SU-DHL-6 (cell line): Measurements from ENCODE around the gene TMEM225.

Experiments used
- H2AFZ ChIP-seq: fragments of 200-600 bp; sonication (generic); 2 replicates; pipeline ENCODE4 v1.6.1; 2014; ENCODE audit warnings: low read depth, mild to moderate bottlenecking, moderate library complexity, mixed read lengths, antibody characterized with exemption, low read length; ENCODE audit not compliant: severe bottlenecking
- H3F3A ChIP-seq: fragments of 200-600 bp; shearing (Covaris generic); 2 replicates; pipeline ENCODE4 v1.6.0; 2016; ENCODE audit warnings: antibody characterized with exemption, mild to moderate bottlenecking; ENCODE audit not compliant: insufficient read depth
- H3K27ac ChIP-seq: fragments of 200-600 bp; sonication (generic); 2 replicates; pipeline ENCODE4 v1.5.1; 2016; ENCODE audit warnings: low read depth, mild to moderate bottlenecking, low read length, moderate library complexity, mixed read lengths
- H3K27me3 ChIP-seq: fragments of 200-600 bp; sonication (generic), shearing (Covaris generic); 2 replicates; pipeline ENCODE4 v1.6.0; 2014; ENCODE audit warnings: mild to moderate bottlenecking, low read length
- H3K36me3 ChIP-seq: fragments of 200-600 bp; sonication (generic); 2 replicates; pipeline ENCODE4 v1.6.1; 2014; ENCODE audit warnings: mild to moderate bottlenecking, low read length, mixed read lengths
- H3K4me2 ChIP-seq: fragments of 300-600, 200-600 bp; shearing (Covaris generic), sonication (generic); 2 replicates; pipeline ENCODE4 v1.6.0; 2014; ENCODE audit warnings: low read length, low read depth, mild to moderate bottlenecking; ENCODE audit not compliant: poor library complexity, severe bottlenecking
- H3K4me3 ChIP-seq: fragments of 200-600 bp; sonication (generic); 2 replicates; pipeline ENCODE4 v1.5.1; 2014; ENCODE audit warnings: antibody characterized with exemption, low read length, mild to moderate bottlenecking, mixed read lengths; ENCODE audit not compliant: insufficient read depth, poor library complexity, severe bottlenecking
- H3K79me2 ChIP-seq: fragments of 200-600 bp; sonication (generic); 2 replicates; pipeline ENCODE4 v1.6.1; 2014; ENCODE audit warnings: mild to moderate bottlenecking, low read length, moderate library complexity; ENCODE audit not compliant: insufficient read depth
- H3K9ac ChIP-seq: fragments of 200-600 bp; sonication (generic); 2 replicates; pipeline ENCODE4 v1.7.0; 2014; ENCODE audit warnings: mild to moderate bottlenecking, low read length
- H3K9me2 ChIP-seq: fragments of 200-600 bp; sonication (generic); replicated peaks from 2 replicates; pipeline ENCODE4 v1.6.1; 2014; ENCODE audit warnings: low read length; ENCODE audit not compliant: insufficient read depth
- H3K9me3 ChIP-seq: fragments of 200-600 bp; sonication (generic); 2 replicates; pipeline ENCODE4 v1.6.1; 2014; ENCODE audit warnings: low read length, mixed read lengths; ENCODE audit not compliant: insufficient read depth
- H4K20me1 ChIP-seq: fragments of 200-600 bp; sonication (generic); 2 replicates; pipeline ENCODE4 v1.6.1; 2014; ENCODE audit warnings: low read depth, mild to moderate bottlenecking, antibody characterized with exemption, low read length, moderate library complexity, mixed read lengths
- CTCF ChIP-seq: fragments of 200-600 bp; sonication (generic); IDR thresholded peaks from one replicate; pipeline ENCODE4 v1.5.1; 2017; ENCODE audit warnings: antibody characterized with exemption, mild to moderate bottlenecking, low read length, moderate library complexity; ENCODE audit not compliant: insufficient read depth, poor library complexity, severe bottlenecking
- EZH2phosphoT487 ChIP-seq: fragments of 200-600 bp; sonication (generic), shearing (Covaris generic); conservative IDR thresholded peaks from 2 replicates; pipeline ENCODE4 v1.6.1; 2018; ENCODE audit warnings: mild to moderate bottlenecking, antibody characterized with exemption, low read length, moderate library complexity, mixed read lengths

Gene TMEM225

GRCh38 chr11:123859731-123860130 is 25.7 kb downstream of the TMEM225 start:
- no peak overlapping the region for H3K4me3 ChIP-seq
- no peak overlapping the region for H3K27ac ChIP-seq
- H3K4me2 ChIP-seq, result no peak overlapping the region
- H3K9ac ChIP-seq, result no peak overlapping the region
- no peak overlapping the region for H2AFZ ChIP-seq
- H3K36me3 ChIP-seq, result no peaks in the 10 kb centered on the region
- TF ChIP-seq EZH2phosphoT487 (no peak), CTCF (no peak)
- no peaks in the 10 kb centered on the region for H4K20me1 ChIP-seq
- H3K27me3 ChIP-seq, result no peaks in the 10 kb centered on the region
- no peaks in the 10 kb centered on the region for H3K9me2 ChIP-seq
- H3F3A ChIP-seq, result no peaks in the 10 kb centered on the region
- no peaks in the 10 kb centered on the region for H3K79me2 ChIP-seq
- no peaks in the 10 kb centered on the region for H3K9me3 ChIP-seq

GRCh38 chr11:123856444-123856843 is 29.0 kb downstream of the TMEM225 start:
- Histone ChIP-seq H3K4me2 (no peak overlapping the region), H4K20me1 (no peaks in the 10 kb centered on the region), H3K79me2 (no peaks in the 10 kb centered on the region), H3K36me3 (no peaks in the 10 kb centered on the region), H3K9me3 (no peaks in the 10 kb centered on the region), H2AFZ (no peak overlapping the region), H3K27me3 (no peaks in the 10 kb centered on the region), H3K9ac (no peak overlapping the region), H3K27ac (no peak overlapping the region), H3F3A (no peaks in the 10 kb centered on the region), H3K4me3 (no peak overlapping the region), H3K9me2 (no peaks in the 10 kb centered on the region)
- TF ChIP-seq CTCF (no peak), EZH2phosphoT487 (no peak)

GRCh38 chr11:123853038-123853437 is 32.4 kb downstream of the TMEM225 start:
- H3K27ac ChIP-seq, result no peak overlapping the region
- H3K9ac ChIP-seq, result no peak overlapping the region
- no peaks in the 10 kb centered on the region for H3F3A ChIP-seq
- H2AFZ ChIP-seq, result no peak overlapping the region
- H3K9me2 ChIP-seq, result no peaks in the 10 kb centered on the region
- TF ChIP-seq EZH2phosphoT487 (no peak), CTCF (no peak)
- no peak overlapping the region for H3K4me2 ChIP-seq
- no peaks in the 10 kb centered on the region for H3K36me3 ChIP-seq
- H3K27me3 ChIP-seq, result no peaks in the 10 kb centered on the region
- H3K9me3 ChIP-seq, result no peaks in the 10 kb centered on the region
- H4K20me1 ChIP-seq, result no peaks in the 10 kb centered on the region
- no peaks in the 10 kb centered on the region for H3K79me2 ChIP-seq
- no peak overlapping the region for H3K4me3 ChIP-seq
